NCI-H748 (cell line): Measurements from ENCODE around the gene POLR1F.
A peak's percentile ranks its signal among the peaks of the same experiment; 100 is the strongest.

Source experiments
- DNase-seq: peaks from one replicate; lab custom pipeline; 2025; ENCODE audit not compliant: unreplicated experiment; lab: John Stamatoyannopoulos, UW

POLR1F gene

DNA sequence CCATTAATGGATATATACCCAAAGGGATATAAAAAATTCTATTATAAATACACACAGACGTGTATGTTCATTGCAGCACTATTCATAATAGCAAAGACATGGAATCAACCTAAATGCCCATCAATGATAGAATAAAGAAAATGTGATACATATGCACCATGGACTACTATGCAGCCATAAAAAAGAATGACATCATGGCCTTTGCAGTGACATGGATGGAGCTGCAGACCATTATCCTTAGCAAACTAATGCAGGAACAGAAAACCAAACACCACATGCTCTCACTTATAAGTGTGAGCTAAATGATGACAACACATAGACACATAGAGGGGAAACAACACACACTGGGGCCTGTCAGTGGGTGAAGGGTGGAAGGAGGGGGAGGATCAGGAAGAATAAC, 33.0 kb downstream of the POLR1F start:
- DNase-seq, result no peak

GRCh38 chr7:19674266-19674960, 34.4 kb downstream of the POLR1F start:
- no peak for DNase-seq

DNA sequence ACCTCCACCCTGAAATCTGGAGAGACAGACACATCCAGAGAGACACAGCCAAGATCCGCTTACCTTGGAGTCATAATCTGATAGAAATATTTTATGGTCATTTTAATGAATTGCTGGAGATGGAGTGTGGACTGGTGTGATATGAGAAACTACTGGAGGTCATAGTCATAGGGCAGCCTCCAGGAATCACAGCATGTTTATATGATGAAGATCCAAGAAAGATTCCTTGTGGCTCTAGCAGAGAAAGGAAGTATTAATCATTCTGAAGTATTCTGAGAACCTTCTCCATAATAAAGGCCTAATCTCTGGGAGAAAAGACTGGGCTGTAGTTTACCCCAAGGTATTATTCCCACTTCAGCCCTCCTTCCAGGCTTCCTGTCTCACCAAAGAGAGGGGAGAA, 38.0 kb downstream of the POLR1F start:
- no peak for DNase-seq

DNA sequence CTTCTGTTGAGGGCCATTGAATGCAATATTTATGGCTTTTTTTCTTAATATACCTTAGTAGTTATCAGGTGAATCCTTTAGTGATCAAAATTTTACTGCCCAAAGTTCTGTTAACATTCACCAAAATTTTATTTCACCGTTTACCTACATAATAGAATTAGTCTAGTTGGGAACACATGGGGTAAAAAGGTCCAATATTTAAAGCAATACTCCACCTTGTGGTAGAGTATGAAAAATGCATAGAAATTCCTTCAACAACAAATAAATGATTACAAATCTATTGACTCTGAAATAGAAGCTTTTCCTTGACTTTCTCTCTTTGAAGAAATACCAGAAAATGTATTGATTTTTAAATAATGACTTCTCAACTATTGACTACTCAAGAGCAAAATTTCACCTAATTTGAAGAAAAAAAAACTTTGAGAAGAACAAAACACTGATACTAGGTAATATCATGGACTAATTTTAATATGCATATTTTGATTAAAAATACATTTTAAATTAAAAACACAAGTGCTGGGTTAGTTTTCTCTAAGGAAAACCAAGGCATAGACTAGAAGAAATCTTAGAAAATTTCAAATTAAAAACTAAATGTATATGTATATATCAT, 43.3 kb downstream of the POLR1F start:
- DNase-seq, result peak; percentile 51

GRCh38 chr7:19663816-19664462, 44.9 kb downstream of the POLR1F start:
- peak; percentile 84 for DNase-seq

DNA sequence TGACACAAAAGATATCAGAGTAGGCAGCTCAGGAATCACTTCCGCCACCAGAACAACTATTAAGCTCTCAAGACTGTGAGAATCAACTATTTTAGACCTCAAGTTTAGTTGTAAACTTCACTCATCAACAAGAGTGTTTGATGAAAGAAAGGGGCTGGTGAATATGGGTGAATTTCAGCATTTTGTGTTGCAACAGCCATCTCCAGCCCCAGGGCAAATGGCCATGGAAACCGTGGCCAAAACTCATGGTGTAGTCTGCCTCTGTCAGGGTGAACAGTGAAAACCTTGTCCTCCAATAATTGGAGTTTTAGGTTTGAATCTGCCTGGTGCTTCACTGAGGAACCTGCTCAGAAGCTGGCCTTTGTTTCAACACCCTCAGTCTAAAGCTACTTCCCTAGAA, 60.0 kb downstream of the POLR1F start:
- no peak for DNase-seq
